GM12878 (cell line): ENCODE results near the gene WWOX.

Experiments used
- CHD2 ChIP-seq: IDR thresholded peaks from 2 replicates; pipeline ENCODE4 v1.6.1; 2011; ENCODE audit warnings: low read depth, low read length, improper control_type of control experiment, borderline replicate concordance
- PAX5 ChIP-seq: IDR thresholded peaks from 2 replicates; pipeline ENCODE4 v1.6.1; 2011; ENCODE audit warnings: low read depth, low read length, borderline replicate concordance
- POLR2A ChIP-seq: IDR thresholded peaks from 2 replicates; pipeline ENCODE4 v1.6.1; 2011; ENCODE audit warnings: low read depth, mild to moderate bottlenecking, low read length
- SIN3A ChIP-seq: IDR thresholded peaks from 2 replicates; pipeline ENCODE4 v1.6.1; 2012; ENCODE audit warnings: low read depth, low read length, improper control_type of control experiment
- SPI1 ChIP-seq: IDR thresholded peaks from 2 replicates; pipeline ENCODE4 v1.6.1; 2011; ENCODE audit warnings: low read depth, mild to moderate bottlenecking, low read length, moderate library complexity, borderline replicate concordance; ENCODE audit not compliant: insufficient read depth
- ZNF207 ChIP-seq: fragments of 450-650 bp; IDR thresholded peaks from 2 replicates; pipeline ENCODE4 v1.6.1; 2014; ENCODE audit warnings: antibody characterized with exemption, mild to moderate bottlenecking, borderline replicate concordance

- TF ChIP-seq CHD2, result no peak
- TF ChIP-seq POLR2A, result no peak
- TF ChIP-seq SPI1, result no peak
- TF ChIP-seq PAX5, result no peak
- TF ChIP-seq SIN3A, result no peak
- TF ChIP-seq ZNF207, result no peak
Measured at GRCh38 chr16:78597809-78598570, 498.5 kb downstream of the WWOX start.
